Esophagus muscularis mucosa (tissue), 3 donors: ENCODE measurements around the gene RNF130.
"Not testable (repeated sequence)": the region's sequence is repeated elsewhere in the genome, so short reads cannot be mapped to it uniquely, and the experiment has no call there.

Experiments
- CTCF ChIP-seq, 3 experiments: fragments of 200-600 bp in 2 of 3; fragments of 450-650 bp in 1 of 3; sonication (generic) in 2 of 3; IDR thresholded peaks; one replicate each; pipeline ENCODE4 v1.5.1; 2017 to 2019; ENCODE audit warnings: antibody characterized with exemption in 3 of 3, mild to moderate bottlenecking in 2 of 3, moderate library complexity in 1 of 3
- POLR2A ChIP-seq: fragments of 450-650 bp; IDR thresholded peaks from one replicate; pipeline ENCODE4 v1.6.1; 2017; ENCODE audit warnings: antibody characterized with exemption, moderate library complexity, mild to moderate bottlenecking, low read depth

GRCh38 chr5:179992855-179993254 lies 78.7 kb downstream of the RNF130 start:
- TF ChIP-seq CTCF (IDR thresholded peaks at IDR 0.05); POLR2A: not testable (repeated sequence)
